IMR-90 (cell line): ENCODE results near the gene TBC1D10A. TPM values are rescaled to one million over a fixed set of nuclear protein-coding genes. Genes with fewer than 3 reads are reported as not detected.

Source experiments
- ATAC-seq: fragments of 200-7000 bp; cut with Tn5 transposase; 2 replicates; pipeline ENCODE4 v1.9.1; 2020; ENCODE audit warnings: low read depth, mild to moderate bottlenecking, moderate library complexity
- BruUV-seq: library from RNA; stranded (reverse); fragments of 400-500 nt; replicated peaks from 2 replicates; lab custom pipeline; 2021; lab: Mats Ljungman, UMichigan
- CTCF ChIA-PET: fragments of 300-600 bp; formaldehyde crosslinking; extraction: SDS; loops from one replicate; lab custom pipeline; 2021; ENCODE audit warnings: antibody characterized with exemption; lab: Yijun Ruan, JAX
- POLR2A ChIA-PET: fragments of 300-600 bp; sonication (Branson Sonifier 250); formaldehyde crosslinking; loops from one replicate; lab custom pipeline; 2022; ENCODE audit warnings: antibody characterized with exemption; ENCODE audit not compliant: unreplicated experiment; lab: Charles Lee
- DNase-seq: peaks from one replicate; pipeline ENCODE4 v3.0.0; 2013
- H2AFZ ChIP-seq: replicated peaks from 2 replicates; pipeline ENCODE3; 2013; ENCODE audit warnings: low read length, mild to moderate bottlenecking; ENCODE audit not compliant: poor library complexity
- H2AK5ac ChIP-seq: 2 replicates; pipeline ENCODE4 v1.6.1; 2013; ENCODE audit warnings: low read depth, low read length, inconsistent platforms
- H2AK9ac ChIP-seq: replicated peaks from 2 replicates; pipeline ENCODE3; 2013; ENCODE audit warnings: mild to moderate bottlenecking, low read depth, low read length, moderate library complexity; ENCODE audit not compliant: poor library complexity
- H2BK120ac ChIP-seq: 2 replicates; pipeline ENCODE4 v1.6.1; 2013; ENCODE audit warnings: low read depth, low read length, inconsistent platforms
- H2BK15ac ChIP-seq: 3 replicates; pipeline ENCODE4 v1.6.1; 2013; ENCODE audit warnings: low read depth, low read length, inconsistent platforms
- H2BK20ac ChIP-seq: 2 replicates; pipeline ENCODE4 v1.6.1; 2013; ENCODE audit warnings: low read depth, mild to moderate bottlenecking, inconsistent platforms, low read length, moderate library complexity
- H2BK5ac ChIP-seq: 2 replicates; pipeline ENCODE4 v1.6.1; 2013; ENCODE audit warnings: mild to moderate bottlenecking, low read depth, low read length, inconsistent platforms; ENCODE audit not compliant: poor library complexity, severe bottlenecking
- H3K14ac ChIP-seq: replicated peaks from 2 replicates; pipeline ENCODE4 v1.6.1; 2013; ENCODE audit warnings: low read depth, low read length, inconsistent platforms
- H3K18ac ChIP-seq: 2 replicates; pipeline ENCODE4 v1.6.1; 2013; ENCODE audit warnings: low read depth, low read length, control low read depth
- H3K23ac ChIP-seq: 2 replicates; pipeline ENCODE4 v1.6.1; 2013; ENCODE audit warnings: low read depth, low read length, inconsistent platforms
- H3K27ac ChIP-seq: 2 replicates; pipeline ENCODE4 v1.5.1; 2013; ENCODE audit warnings: mild to moderate bottlenecking, control low read depth, low read length; ENCODE audit not compliant: insufficient read depth
- H3K27me3 ChIP-seq: 2 replicates; pipeline ENCODE4 v1.6.1; 2013; ENCODE audit warnings: low read length; ENCODE audit not compliant: control insufficient read depth, insufficient read depth
- H3K36me3 ChIP-seq: 2 replicates; pipeline ENCODE4 v1.6.1; 2013; ENCODE audit warnings: low read length, mixed read lengths; ENCODE audit not compliant: control insufficient read depth, insufficient read depth
- H3K4ac ChIP-seq: 2 replicates; pipeline ENCODE4 v1.6.1; 2013; ENCODE audit warnings: low read depth, low read length, inconsistent platforms
- H3K4me1 ChIP-seq: 2 replicates; pipeline ENCODE4 v1.6.1; 2013; ENCODE audit warnings: low read length, mixed read lengths; ENCODE audit not compliant: control insufficient read depth, insufficient read depth
- H3K4me2 ChIP-seq: 2 replicates; pipeline ENCODE4 v1.6.1; 2013; ENCODE audit warnings: low read depth, mild to moderate bottlenecking, control low read depth, low read length, moderate library complexity
- H3K4me3 ChIP-seq: 2 replicates; pipeline ENCODE4 v1.5.1; 2013; ENCODE audit warnings: low read depth, mild to moderate bottlenecking, control low read depth, low read length, moderate library complexity; ENCODE audit not compliant: insufficient read depth
- H3K56ac ChIP-seq: 2 replicates; pipeline ENCODE4 v1.6.1; 2013; ENCODE audit warnings: low read length, inconsistent platforms; ENCODE audit not compliant: insufficient read depth; ENCODE audit errors: extremely low read depth
- H3K79me1 ChIP-seq, 2 experiments: 2 replicates each; pipeline ENCODE4 v1.6.1; 2013; ENCODE audit warnings: low read length in 2 of 2, inconsistent platforms in 1 of 2, low read depth in 1 of 2
- H3K9ac ChIP-seq: 2 replicates; pipeline ENCODE4 v1.6.1; 2013; ENCODE audit warnings: low read depth, low read length, control low read depth
- H3K9me1 ChIP-seq: 2 replicates; pipeline ENCODE4 v1.6.1; 2013; ENCODE audit warnings: low read length, inconsistent platforms; ENCODE audit not compliant: insufficient read depth
- H3K9me3 ChIP-seq: 2 replicates; pipeline ENCODE4 v1.6.1; 2013; ENCODE audit warnings: low read length; ENCODE audit not compliant: control insufficient read depth, insufficient read depth
- H4K20me1 ChIP-seq: 2 replicates; pipeline ENCODE4 v1.6.1; 2013; ENCODE audit warnings: low read length, inconsistent platforms; ENCODE audit not compliant: insufficient read depth
- H4K5ac ChIP-seq: 2 replicates; pipeline ENCODE4 v1.6.1; 2013; ENCODE audit warnings: mild to moderate bottlenecking, low read depth, low read length, control low read depth
- H4K8ac ChIP-seq, 2 experiments: 2 replicates each; pipeline ENCODE4 v1.6.1; 2013; ENCODE audit warnings: low read depth in 2 of 2, low read length in 2 of 2, control low read depth in 1 of 2, inconsistent platforms in 1 of 2
- H4K91ac ChIP-seq: 2 replicates; pipeline ENCODE4 v1.6.1; 2013; ENCODE audit warnings: low read depth, low read length, inconsistent platforms; ENCODE audit not compliant: insufficient read depth
- CEBPB ChIP-seq: IDR thresholded peaks from 2 replicates; pipeline ENCODE4 v1.6.1; 2012; ENCODE audit warnings: low read depth, low read length, improper control_type of control experiment
- CHD1 ChIP-seq: IDR thresholded peaks from 2 replicates; pipeline ENCODE4 v1.6.1; 2012; ENCODE audit warnings: low read depth, low read length, improper control_type of control experiment
- FOS ChIP-seq: fragments of 150-350 bp; IDR thresholded peaks from 2 replicates; pipeline ENCODE4 v1.6.1; 2016; ENCODE audit warnings: low read depth, low read length
- MAFK ChIP-seq: IDR thresholded peaks from 2 replicates; pipeline ENCODE4 v1.6.1; 2012; ENCODE audit warnings: low read depth, low read length, improper control_type of control experiment
- MAZ ChIP-seq: IDR thresholded peaks from 2 replicates; pipeline ENCODE4 v1.6.1; 2012; ENCODE audit warnings: low read depth, mild to moderate bottlenecking, low read length, improper control_type of control experiment, moderate library complexity, borderline replicate concordance
- MXI1 ChIP-seq: IDR thresholded peaks from 2 replicates; pipeline ENCODE4 v1.6.1; 2012; ENCODE audit warnings: low read depth, mild to moderate bottlenecking, low read length, moderate library complexity, borderline replicate concordance
- NFE2L2 ChIP-seq: fragments of 150-350 bp; IDR thresholded peaks from 2 replicates; pipeline ENCODE4 v1.6.1; 2016; ENCODE audit warnings: low read depth, mild to moderate bottlenecking, low read length
- POLR2A ChIP-seq: IDR thresholded peaks from 2 replicates; pipeline ENCODE4 v1.6.1; 2012; ENCODE audit warnings: mild to moderate bottlenecking, low read depth, low read length
- RAD21 ChIP-seq: IDR thresholded peaks from 2 replicates; pipeline ENCODE4 v1.6.1; 2012; ENCODE audit warnings: low read length, improper control_type of control experiment
- RCOR1 ChIP-seq: IDR thresholded peaks from 2 replicates; pipeline ENCODE4 v1.6.1; 2012; ENCODE audit warnings: mild to moderate bottlenecking, low read length, improper control_type of control experiment; ENCODE audit not compliant: insufficient replicate concordance
- RFX5 ChIP-seq: IDR thresholded peaks from 2 replicates; pipeline ENCODE4 v1.8.0; 2012; ENCODE audit warnings: low read depth, mild to moderate bottlenecking, low read length, moderate library complexity
- SMC3 ChIP-seq: fragments of 150-350 bp; IDR thresholded peaks from 2 replicates; pipeline ENCODE4 v1.6.1; 2016; ENCODE audit warnings: low read depth, mild to moderate bottlenecking, antibody characterized with exemption, low read length, moderate library complexity
- WGBS, 2 experiments: methylation state at CpG; one replicate each; pipeline versions ENCODE4 v1.1.5 to v1.1.7; 2013; ENCODE audit warnings: missing lambda C conversion rate in 2 of 2; ENCODE audit not compliant: insufficient read length in 1 of 2; ENCODE audit errors: extremely low coverage in 2 of 2; 5-methylcytosine and 5-hydroxymethylcytosine counted together
- dilution Hi-C: fragments of 300-500 bp; cut with HindIII; formaldehyde crosslinking; loops from one replicate; pipeline ENCODE4 v1.14.3; 2018; ENCODE audit warnings: low sequenced_read_pairs; ENCODE audit not compliant: unreplicated experiment
- in situ Hi-C: fragments of 300-500 bp; cut with MboI; formaldehyde crosslinking; loops from 3 replicates; pipeline ENCODE4 v1.14.3; 2019; ENCODE audit warnings: low sequenced_read_pairs, inconsistent platforms, mixed read lengths
- intact Hi-C: fragments of 100-400 bp; cut with micrococcal nuclease; formaldehyde crosslinking; loops from 2 replicates; pipeline ENCODE4 v1.10.0; 2022
- polyA plus RNA-seq, 3 experiments: library from polyadenylated mRNA; depleted of rRNA; stranded (reverse); fragments of >200 nt; gene quantifications; 2 replicates each; pipeline ENCODE4 v1.2.3, GENCODE V29; 2012; ENCODE audit warnings: low replicate concordance in 1 of 3
- total RNA-seq: library from RNA; depleted of rRNA; stranded (reverse); fragments of >200 nt; gene quantifications from 2 replicates; pipeline ENCODE4 v1.2.3, GENCODE V29; 2012
- TF ChIP-seq, protein P1 (sequence below): fragments of 150-350 bp; IDR thresholded peaks from 2 replicates; pipeline ENCODE4 v1.6.1; 2017; ENCODE audit warnings: mild to moderate bottlenecking, antibody characterized with exemption, low read length, low read depth
- TF ChIP-seq, protein P2 (sequence below): fragments of 150-350 bp; IDR thresholded peaks from 2 replicates; pipeline ENCODE4 v1.6.1; 2016; ENCODE audit warnings: low read depth, mild to moderate bottlenecking, low read length, moderate library complexity, borderline replicate concordance
- TF ChIP-seq, protein P3 (sequence below): conservative IDR thresholded peaks from 2 replicates; pipeline ENCODE4 v1.5.1; 2012; ENCODE audit warnings: mild to moderate bottlenecking, low read depth, low read length, improper control_type of control experiment

The TBC1D10A gene
- total and polyA plus RNA-seq, 2 of the 4 experiments (the other 2 are of a cell fraction) = 16.3 to 33.1 TPM

DNA sequence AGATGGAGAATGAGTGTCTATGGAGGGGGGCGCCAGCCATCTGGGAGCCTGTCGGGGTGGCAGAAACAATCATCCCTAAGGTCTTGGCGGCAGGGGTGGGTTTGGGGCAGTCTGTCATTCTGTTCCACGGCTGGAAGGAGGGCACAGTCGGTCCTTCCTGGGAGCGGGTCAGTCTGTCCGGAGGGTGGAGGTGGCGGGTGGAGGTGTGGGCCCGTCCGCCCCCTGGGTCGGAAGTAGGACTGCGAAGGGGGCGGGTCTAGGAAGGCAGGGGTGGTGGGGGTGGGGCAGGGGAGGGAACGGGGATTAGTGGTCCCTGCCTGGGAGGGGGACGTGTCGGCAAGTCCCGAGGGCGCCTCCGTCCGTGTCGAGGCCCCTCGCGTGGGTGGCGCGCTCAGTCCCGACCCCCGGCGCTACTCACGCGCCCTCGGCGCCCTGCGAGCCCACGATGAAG is 461 bp downstream of the TBC1D10A start:
- peak overlapping the region; percentile 90 for H2AK5ac ChIP-seq
- POLR2A ChIA-PET = interaction anchor here (0.9 kb wide), 3 partner anchors 10 to 49 kb away, joined by 3 to 7 read pairs (median 3); no protein-coding TSS in a partner anchor
- peaks cover 26% of the 10 kb centered on the region for H3K4me1 ChIP-seq
- peak overlapping the region; percentile 12; the same call in 1 of the 2 replicates for H2BK120ac ChIP-seq
- peak overlapping the region; percentile 97 for H3K4me2 ChIP-seq
- peak overlapping the region; percentile 77; the same call in 1 of the 2 replicates for H3K23ac ChIP-seq
- H3K27ac ChIP-seq = peak overlapping the region; percentile 91
- H3K36me3 ChIP-seq = peaks cover 5% of the 10 kb centered on the region
- ATAC-seq (peak; percentile 60), DNase-seq (no peak)
- H2AK9ac ChIP-seq = peak overlapping the region; percentile 90
- no peak overlapping the region for H2BK15ac ChIP-seq
- in situ Hi-C loops = no loop called here
- H3K14ac ChIP-seq = peak overlapping the region; percentile 69
- peak overlapping the region; percentile 81 for H3K4ac ChIP-seq
- no peak overlapping the region for H2BK20ac ChIP-seq
- intact Hi-C loops = loop anchor here (2.0 kb wide), 1 partner anchor 37 kb away; the partner anchor contains the start of gene CASTOR1
- dilution Hi-C loops = no loop called here
- CTCF ChIA-PET = interaction anchor here (2.6 kb wide), 1 partner anchor 38 kb away, joined by 9 read pairs; the partner anchor contains the start of gene CASTOR1
- peak overlapping the region; percentile 90 for H3K9ac ChIP-seq
- H4K20me1 ChIP-seq = peaks cover 39% of the 10 kb centered on the region
- H3K9me3 ChIP-seq = no peaks in the 10 kb centered on the region
- H4K5ac ChIP-seq = peak overlapping the region; percentile 59; the same call in 1 of the 2 replicates
- peak overlapping the region; percentile 60 for H3K18ac ChIP-seq
- H4K91ac ChIP-seq = peak overlapping the region; percentile 76
- H3K27me3 ChIP-seq = no peaks in the 10 kb centered on the region
- H2AFZ ChIP-seq = peak overlapping the region; percentile 90
- peak overlapping the region; percentile 92 for H2BK5ac ChIP-seq
- H3K9me1 ChIP-seq = peaks cover 31% of the 10 kb centered on the region
- WGBS, 2 experiments = 1% methylated on average over 16 of the region's 34 CpGs; no CpG with 5 or more reads in 1 of the 2 experiments
- peak overlapping the region; percentile 47; the same call in 1 of the 2 replicates for H3K56ac ChIP-seq
- H3K79me1 ChIP-seq = peaks cover 22 to 52% of the 10 kb centered on the region in 2 experiments
- H4K8ac ChIP-seq = peak overlapping the region; percentile 5 to 71; a peak in 2 of 4 replicates
- no TSS peak for BruUV-seq
- peak overlapping the region; percentile 97 for H3K4me3 ChIP-seq
- TF ChIP-seq SMC3 = no peak
- no peak for TF ChIP-seq FOS
- no peak for TF ChIP-seq RCOR1
- TF ChIP-seq, protein P1, sequence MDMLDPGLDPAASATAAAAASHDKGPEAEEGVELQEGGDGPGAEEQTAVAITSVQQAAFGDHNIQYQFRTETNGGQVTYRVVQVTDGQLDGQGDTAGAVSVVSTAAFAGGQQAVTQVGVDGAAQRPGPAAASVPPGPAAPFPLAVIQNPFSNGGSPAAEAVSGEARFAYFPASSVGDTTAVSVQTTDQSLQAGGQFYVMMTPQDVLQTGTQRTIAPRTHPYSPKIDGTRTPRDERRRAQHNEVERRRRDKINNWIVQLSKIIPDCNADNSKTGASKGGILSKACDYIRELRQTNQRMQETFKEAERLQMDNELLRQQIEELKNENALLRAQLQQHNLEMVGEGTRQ = no peak
- no peak for TF ChIP-seq RFX5
- TF ChIP-seq RAD21 = no peak
- TF ChIP-seq MXI1 = no peak
- no peak for TF ChIP-seq CEBPB
- TF ChIP-seq, protein P2, sequence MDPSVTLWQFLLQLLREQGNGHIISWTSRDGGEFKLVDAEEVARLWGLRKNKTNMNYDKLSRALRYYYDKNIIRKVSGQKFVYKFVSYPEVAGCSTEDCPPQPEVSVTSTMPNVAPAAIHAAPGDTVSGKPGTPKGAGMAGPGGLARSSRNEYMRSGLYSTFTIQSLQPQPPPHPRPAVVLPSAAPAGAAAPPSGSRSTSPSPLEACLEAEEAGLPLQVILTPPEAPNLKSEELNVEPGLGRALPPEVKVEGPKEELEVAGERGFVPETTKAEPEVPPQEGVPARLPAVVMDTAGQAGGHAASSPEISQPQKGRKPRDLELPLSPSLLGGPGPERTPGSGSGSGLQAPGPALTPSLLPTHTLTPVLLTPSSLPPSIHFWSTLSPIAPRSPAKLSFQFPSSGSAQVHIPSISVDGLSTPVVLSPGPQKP = no peak
- TF ChIP-seq POLR2A = no peak
- TF ChIP-seq, protein P3, sequence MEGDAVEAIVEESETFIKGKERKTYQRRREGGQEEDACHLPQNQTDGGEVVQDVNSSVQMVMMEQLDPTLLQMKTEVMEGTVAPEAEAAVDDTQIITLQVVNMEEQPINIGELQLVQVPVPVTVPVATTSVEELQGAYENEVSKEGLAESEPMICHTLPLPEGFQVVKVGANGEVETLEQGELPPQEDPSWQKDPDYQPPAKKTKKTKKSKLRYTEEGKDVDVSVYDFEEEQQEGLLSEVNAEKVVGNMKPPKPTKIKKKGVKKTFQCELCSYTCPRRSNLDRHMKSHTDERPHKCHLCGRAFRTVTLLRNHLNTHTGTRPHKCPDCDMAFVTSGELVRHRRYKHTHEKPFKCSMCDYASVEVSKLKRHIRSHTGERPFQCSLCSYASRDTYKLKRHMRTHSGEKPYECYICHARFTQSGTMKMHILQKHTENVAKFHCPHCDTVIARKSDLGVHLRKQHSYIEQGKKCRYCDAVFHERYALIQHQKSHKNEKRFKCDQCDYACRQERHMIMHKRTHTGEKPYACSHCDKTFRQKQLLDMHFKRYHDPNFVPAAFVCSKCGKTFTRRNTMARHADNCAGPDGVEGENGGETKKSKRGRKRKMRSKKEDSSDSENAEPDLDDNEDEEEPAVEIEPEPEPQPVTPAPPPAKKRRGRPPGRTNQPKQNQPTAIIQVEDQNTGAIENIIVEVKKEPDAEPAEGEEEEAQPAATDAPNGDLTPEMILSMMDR = no peak
- TF ChIP-seq MAFK = no peak
- TF ChIP-seq NFE2L2 = no peak
- no peak for TF ChIP-seq MAZ
- no peak for TF ChIP-seq CHD1
